Kidney epithelial cell (primary cell): ENCODE data around the gene UNC13D. TPM values are rescaled to one million over a fixed set of nuclear protein-coding genes. Genes with fewer than 3 reads are reported as not detected.
A peak's percentile ranks its signal among the peaks of the same experiment; 100 is the strongest.

Source experiments
- DNase-seq: peaks from one replicate; pipeline ENCODE4 v3.0.0-alpha.2; 2010; ENCODE audit warnings: low read depth
- H3K27me3 ChIP-seq: 2 replicates; pipeline ENCODE4 v1.6.0; 2011; ENCODE audit warnings: low read length; ENCODE audit not compliant: control insufficient read depth, insufficient read depth
- H3K36me3 ChIP-seq: 2 replicates; pipeline ENCODE4 v1.5.1; 2011; ENCODE audit warnings: low read length; ENCODE audit not compliant: control insufficient read depth, insufficient read depth
- H3K4me3 ChIP-seq: 2 replicates; pipeline ENCODE4 v1.5.1; 2011; ENCODE audit warnings: low read depth, mild to moderate bottlenecking, control low read depth, low read length
- CTCF ChIP-seq: IDR thresholded peaks from 2 replicates; pipeline ENCODE4 v1.5.1; 2011; ENCODE audit warnings: mild to moderate bottlenecking, moderate library complexity, low read length, control low read depth, inconsistent platforms; ENCODE audit not compliant: insufficient read depth, poor library complexity, severe bottlenecking
- total RNA-seq: library from RNA; depleted of rRNA; stranded (reverse); fragments of >200 nt; gene quantifications from 2 replicates; pipeline ENCODE4 v1.2.3, GENCODE V29; 2015

The UNC13D gene
- total RNA-seq, 1 donor from 2014 or later = 14.0 TPM

GRCh38 chr17:75846692-75847613 lies 2.7 kb upstream of the UNC13D start:
- DNase-seq = no peak
- TF ChIP-seq CTCF = no peak
- Histone ChIP-seq H3K27me3 (no peaks in the 10 kb centered on the region), H3K4me3 (no peak overlapping the region), H3K36me3 (peaks cover 5% of the 10 kb centered on the region)

- H3K27me3 ChIP-seq = no peaks in the 10 kb centered on the region
- H3K36me3 ChIP-seq = peaks cover 5% of the 10 kb centered on the region
- no peak for DNase-seq
- TF ChIP-seq CTCF = no peak
- H3K4me3 ChIP-seq = no peak overlapping the region
Measured at GRCh38 chr17:75845933-75846691, 1.9 kb upstream of the UNC13D start.

- H3K27me3 ChIP-seq = no peaks in the 10 kb centered on the region
- peak; percentile 77 for TF ChIP-seq CTCF
- H3K4me3 ChIP-seq = no peak overlapping the region
- H3K36me3 ChIP-seq = peaks cover 5% of the 10 kb centered on the region
- no peak for DNase-seq
Measured at GRCh38 chr17:75845058-75845711, 981 bp upstream of the UNC13D start.

DNA sequence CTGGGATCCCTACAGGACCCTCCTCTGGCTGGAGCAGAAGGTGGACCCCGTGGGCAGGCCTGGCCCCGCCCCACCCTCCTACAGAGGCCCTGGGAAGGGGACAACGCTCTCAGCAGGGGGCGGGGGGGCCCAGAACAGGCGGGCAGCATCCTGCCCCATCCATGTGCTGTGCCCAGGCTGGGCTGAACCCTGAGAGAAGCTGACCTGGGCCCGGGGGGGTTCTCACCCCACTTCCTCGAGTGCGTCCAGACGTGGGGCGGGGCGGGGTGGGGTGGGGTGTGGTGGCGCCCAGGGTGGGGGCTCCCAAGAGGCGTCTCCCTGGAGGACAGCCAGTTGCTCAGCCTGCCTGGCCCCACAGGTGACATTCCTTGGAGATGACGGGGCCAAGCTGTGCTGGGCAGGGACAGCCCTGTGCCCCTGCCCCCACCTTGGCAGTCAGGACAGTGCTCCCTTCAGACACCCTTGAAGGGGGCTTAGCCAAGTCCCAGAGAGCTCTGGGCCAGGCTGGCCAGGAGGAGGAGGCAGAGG lies 390 bp upstream of the UNC13D start:
- no peak for DNase-seq
- Histone ChIP-seq H3K4me3 (no peak overlapping the region), H3K36me3 (peaks cover 4% of the 10 kb centered on the region), H3K27me3 (no peaks in the 10 kb centered on the region)
- no peak for TF ChIP-seq CTCF

DNA sequence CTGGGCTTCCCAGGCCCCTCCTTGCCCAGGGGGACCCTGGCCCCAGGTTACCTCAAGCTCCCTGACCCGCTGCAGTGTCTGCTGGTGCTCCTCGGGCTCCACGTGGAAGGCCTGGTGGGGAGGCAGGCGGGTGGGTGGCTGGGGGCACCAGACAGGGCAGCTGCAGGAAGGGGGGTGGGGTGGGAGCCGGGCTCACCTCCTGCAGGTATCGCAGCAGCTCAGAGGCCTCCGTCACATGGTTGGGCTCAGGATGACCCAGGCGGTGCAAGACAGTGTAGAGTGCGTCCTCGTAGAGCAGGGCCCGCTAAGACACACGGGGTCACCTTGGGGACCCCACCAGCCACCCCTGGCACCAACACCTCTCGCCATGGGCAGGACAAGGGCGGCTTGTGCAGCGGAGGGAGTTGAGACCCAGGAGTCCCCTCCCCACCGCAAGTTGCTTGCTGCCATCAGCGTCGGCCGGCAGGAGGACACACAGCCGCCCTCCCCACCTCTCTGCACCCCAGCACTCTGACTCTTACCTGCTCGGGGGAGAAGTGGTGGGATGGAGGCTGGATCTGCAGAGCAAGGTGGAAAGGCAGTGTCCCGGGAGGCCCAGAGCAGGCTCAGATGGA lies 1.1 kb downstream of the UNC13D start:
- no peak for DNase-seq
- no peak overlapping the region for H3K4me3 ChIP-seq
- TF ChIP-seq CTCF = no peak

More for the DNA sequence above, 1.1 kb downstream of the UNC13D start:
- H3K36me3 ChIP-seq = peaks cover 1% of the 10 kb centered on the region
- no peaks in the 10 kb centered on the region for H3K27me3 ChIP-seq
